MCF 10A (cell line): ENCODE measurements around the gene KLF2. TPM values are rescaled to one million over a fixed set of nuclear protein-coding genes. Genes with fewer than 3 reads are reported as not detected.

Experiments
- BruUV-seq: library from RNA; stranded (reverse); fragments of 400-500 nt; replicated peaks from 2 replicates; lab custom pipeline; 2021; lab: Mats Ljungman, UMichigan
- CTCF ChIA-PET: fragments of 300-600 bp; sonication (Branson Sonifier 250); formaldehyde crosslinking; extraction: SDS; loops from one replicate; lab custom pipeline; 2021; ENCODE audit warnings: antibody characterized with exemption, inconsistent platforms; lab: Yijun Ruan, JAX
- POLR2A ChIA-PET: fragments of 300-600, 350-650 bp; sonication (Branson Sonifier 250); formaldehyde crosslinking; extraction: SDS; loops from one replicate; lab custom pipeline; 2020; ENCODE audit warnings: antibody characterized with exemption, inconsistent platforms; lab: Yijun Ruan, JAX
- DNase-seq: peaks from one replicate; pipeline ENCODE4 v3.0.0-alpha.2; 2018; ENCODE audit not compliant: unreplicated experiment
- H3K27ac Mint-ChIP-seq: one replicate; pipeline ENCODE4 v1.8.0; 2022; ENCODE audit warnings: mild to moderate bottlenecking, low read depth, mixed read lengths; ENCODE audit not compliant: unreplicated experiment
- H3K27me3 Mint-ChIP-seq: one replicate; pipeline ENCODE4 v1.8.0; 2022; ENCODE audit warnings: mixed read lengths; ENCODE audit not compliant: insufficient read depth, unreplicated experiment
- H3K36me3 Mint-ChIP-seq: one replicate; pipeline ENCODE4 v1.8.0; 2022; ENCODE audit warnings: mild to moderate bottlenecking, moderate library complexity, mixed read lengths; ENCODE audit not compliant: insufficient read depth, unreplicated experiment
- H3K4me1 Mint-ChIP-seq: one replicate; pipeline ENCODE4 v1.8.0; 2022; ENCODE audit warnings: mixed read lengths; ENCODE audit not compliant: insufficient read depth, unreplicated experiment
- H3K4me3 Mint-ChIP-seq: one replicate; pipeline ENCODE4 v1.8.0; 2022; ENCODE audit warnings: mild to moderate bottlenecking, moderate library complexity, mixed read lengths; ENCODE audit not compliant: unreplicated experiment
- H3K9me3 Mint-ChIP-seq: one replicate; pipeline ENCODE4 v1.8.0; 2022; ENCODE audit warnings: mixed read lengths; ENCODE audit not compliant: unreplicated experiment
- CTCF ChIP-seq: fragments of 200-600 bp; IDR thresholded peaks from one replicate; pipeline ENCODE4 v1.8.0; 2022; ENCODE audit warnings: antibody characterized with exemption, mild to moderate bottlenecking; ENCODE audit not compliant: unreplicated experiment
- intact Hi-C: fragments of 100-400 bp; cut with micrococcal nuclease; formaldehyde crosslinking; loops from 2 replicates; pipeline ENCODE4 v1.14.1; 2022
- total RNA-seq: library from RNA; stranded (reverse); gene quantifications from 2 replicates; pipeline ENCODE4 v1.2.3, GENCODE V29; 2022

The KLF2 gene
- total RNA-seq, 1 experiment from 2014 or later = 3.8 TPM

GRCh38 chr19:16364231-16364865, 39.7 kb downstream of the KLF2 start:
- no TSS peak for BruUV-seq
- H3K9me3 Mint-ChIP-seq = no peaks in the 10 kb centered on the region
- peaks cover 26% of the 10 kb centered on the region for H3K36me3 Mint-ChIP-seq
- no peaks in the 10 kb centered on the region for H3K27me3 Mint-ChIP-seq
- no peak overlapping the region for H3K4me3 Mint-ChIP-seq
- H3K4me1 Mint-ChIP-seq = peaks cover 6% of the 10 kb centered on the region
- ChIA-PET POLR2A (no interaction called here), CTCF (interaction anchor here (1.0 kb wide), 1 partner anchor 19 kb away, joined by 3 read pairs; no protein-coding TSS in a partner anchor)
- H3K27ac Mint-ChIP-seq = no peak overlapping the region
- no peak for TF ChIP-seq CTCF
- no peak for DNase-seq
- intact Hi-C loops = no loop called here

GRCh38 chr19:16365300-16365996, 40.8 kb downstream of the KLF2 start:
- no peak for DNase-seq
- ChIA-PET POLR2A (no interaction called here), CTCF (no interaction called here)
- intact Hi-C loops = no loop called here
- peaks cover 28% of the 10 kb centered on the region for H3K36me3 Mint-ChIP-seq
- no TSS peak for BruUV-seq
- H3K27me3 Mint-ChIP-seq = no peaks in the 10 kb centered on the region
- H3K9me3 Mint-ChIP-seq = no peaks in the 10 kb centered on the region
- H3K4me1 Mint-ChIP-seq = peaks cover 6% of the 10 kb centered on the region
- TF ChIP-seq CTCF = no peak
- no peak overlapping the region for H3K27ac Mint-ChIP-seq
- no peak overlapping the region for H3K4me3 Mint-ChIP-seq

- H3K27me3 Mint-ChIP-seq = no peaks in the 10 kb centered on the region
- CTCF ChIA-PET = interaction anchor here (1.0 kb wide), 1 partner anchor 119 kb away, joined by 3 read pairs; no protein-coding TSS in a partner anchor
- H3K9me3 Mint-ChIP-seq = no peaks in the 10 kb centered on the region
- peaks cover 31% of the 10 kb centered on the region for H3K36me3 Mint-ChIP-seq
- no peak overlapping the region for H3K27ac Mint-ChIP-seq
- no peak for DNase-seq
- no TSS peak for BruUV-seq
- peaks cover 6% of the 10 kb centered on the region for H3K4me1 Mint-ChIP-seq
- no peak overlapping the region for H3K4me3 Mint-ChIP-seq
- intact Hi-C loops = no loop called here
- no peak for TF ChIP-seq CTCF
- POLR2A ChIA-PET = no interaction called here
Measured at GRCh38 chr19:16366056-16366432, 41.4 kb downstream of the KLF2 start.

GRCh38 chr19:16366433-16367260, 42.0 kb downstream of the KLF2 start:
- DNase-seq = no peak
- ChIA-PET CTCF (interaction anchor here (0.7 to 1.0 kb wide), 2 partner anchors 30 to 119 kb away, joined by 3 read pairs; no protein-coding TSS in a partner anchor), POLR2A (no interaction called here)
- no TSS peak for BruUV-seq
- intact Hi-C loops = no loop called here
- H3K4me1 Mint-ChIP-seq = peaks cover 6% of the 10 kb centered on the region
- H3K36me3 Mint-ChIP-seq = peaks cover 25% of the 10 kb centered on the region
- no peaks in the 10 kb centered on the region for H3K9me3 Mint-ChIP-seq
- no peak overlapping the region for H3K4me3 Mint-ChIP-seq
- H3K27ac Mint-ChIP-seq = no peak overlapping the region
- TF ChIP-seq CTCF = no peak
- no peaks in the 10 kb centered on the region for H3K27me3 Mint-ChIP-seq
